Peyer's patch (tissue), 4 donors: Measurements from ENCODE around the gene GEN1. TPM values are rescaled to one million over a fixed set of nuclear protein-coding genes. Genes with fewer than 3 reads are reported as not detected.
A peak's percentile ranks its signal among the peaks of the same experiment; 100 is the strongest.
"Not testable (repeated sequence)": the region's sequence is repeated elsewhere in the genome, so short reads cannot be mapped to it uniquely, and the experiment has no call there.

Source experiments
- DNase-seq, 3 donors: peaks; one replicate each; pipeline ENCODE4 v3.0.0-alpha.2; 2017 to 2019
- H3K27ac ChIP-seq, 4 donors: fragments of 200-600 bp; sonication (generic); one replicate each; pipeline ENCODE4 v1.5.1; 2016 to 2019
- H3K27me3 ChIP-seq, 2 donors: fragments of 200-600 bp; sonication (generic); one replicate each; pipeline ENCODE4 v1.5.1; 2019
- H3K36me3 ChIP-seq, 3 donors: fragments of 200-600 bp; sonication (generic); one replicate each; pipeline ENCODE4 v1.5.1; 2016 to 2019
- H3K4me1 ChIP-seq, 4 donors: fragments of 200-600 bp; sonication (generic); one replicate each; pipeline ENCODE4 v1.5.1; 2016 to 2019
- H3K4me3 ChIP-seq, 4 donors: fragments of 200-600 bp; sonication (generic); 1 replicate in 3 of 4; 2 replicates in 1 of 4; pipeline ENCODE4 v1.5.1; 2016 to 2019; ENCODE audit warnings: mild to moderate bottlenecking in 1 of 4
- H3K9me3 ChIP-seq, 4 donors: fragments of 200-600 bp; sonication (generic); one replicate each; pipeline ENCODE4 v1.5.1; 2016 to 2019; ENCODE audit warnings: mild to moderate bottlenecking in 1 of 4
- POLR2A ChIP-seq, 2 donors: fragments of 450-650 bp; IDR thresholded peaks; one replicate each; pipeline ENCODE4 v1.5.1; 2017; ENCODE audit warnings: antibody characterized with exemption in 2 of 2, mild to moderate bottlenecking in 2 of 2, moderate library complexity in 2 of 2
- total RNA-seq, 4 donors: library from RNA; depleted of rRNA; stranded (reverse); fragments of >200 nt; gene quantifications; one replicate each; pipeline ENCODE4 v1.1.0, GENCODE V29; 2016
- TF ChIP-seq, protein P1 (sequence below), 6 experiments: fragments of 450-650 bp in 4 of 6; fragments of 200-600 bp in 2 of 6; sonication (generic) in 1 of 6; IDR thresholded peaks; one replicate each; pipeline ENCODE4 v1.5.1; 2017 to 2019; ENCODE audit warnings: antibody characterized with exemption in 6 of 6, mild to moderate bottlenecking in 3 of 6, moderate library complexity in 1 of 6

Gene GEN1
- total RNA-seq, 4 donors from 2014 or later, result 16.8 to 40.2 (median 22.2) TPM

DNA sequence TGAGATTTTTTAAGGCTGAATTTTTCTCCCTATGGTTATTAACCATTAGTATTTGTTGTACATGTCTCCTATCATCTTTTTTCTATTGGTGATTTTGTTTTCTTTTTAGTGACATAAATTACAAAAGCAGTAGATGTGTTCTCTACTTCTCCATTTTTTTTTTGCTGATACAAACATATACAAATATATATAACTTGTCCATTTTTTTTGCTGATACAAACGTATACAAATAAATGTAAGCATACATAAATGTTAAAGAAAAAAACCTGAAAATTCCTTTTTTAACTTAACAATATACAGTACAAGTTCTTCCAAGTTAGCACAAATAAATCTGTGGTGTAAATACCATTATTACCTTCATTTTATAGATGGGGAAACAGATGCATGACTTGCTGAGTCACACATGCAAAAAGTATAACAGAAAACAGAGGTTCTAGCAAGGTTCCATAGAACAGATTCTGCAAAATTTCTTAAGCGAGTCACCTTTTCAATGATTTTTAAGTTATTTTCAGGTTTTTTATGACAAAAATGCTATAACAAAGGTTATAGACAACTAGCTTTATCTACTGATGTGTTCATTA is 64.4 kb downstream of the GEN1 start:
- no peak overlapping the region for H3K4me3 ChIP-seq
- no peak for DNase-seq
- H3K36me3 ChIP-seq, result no peaks in the 10 kb centered on the region
- TF ChIP-seq, protein P1, sequence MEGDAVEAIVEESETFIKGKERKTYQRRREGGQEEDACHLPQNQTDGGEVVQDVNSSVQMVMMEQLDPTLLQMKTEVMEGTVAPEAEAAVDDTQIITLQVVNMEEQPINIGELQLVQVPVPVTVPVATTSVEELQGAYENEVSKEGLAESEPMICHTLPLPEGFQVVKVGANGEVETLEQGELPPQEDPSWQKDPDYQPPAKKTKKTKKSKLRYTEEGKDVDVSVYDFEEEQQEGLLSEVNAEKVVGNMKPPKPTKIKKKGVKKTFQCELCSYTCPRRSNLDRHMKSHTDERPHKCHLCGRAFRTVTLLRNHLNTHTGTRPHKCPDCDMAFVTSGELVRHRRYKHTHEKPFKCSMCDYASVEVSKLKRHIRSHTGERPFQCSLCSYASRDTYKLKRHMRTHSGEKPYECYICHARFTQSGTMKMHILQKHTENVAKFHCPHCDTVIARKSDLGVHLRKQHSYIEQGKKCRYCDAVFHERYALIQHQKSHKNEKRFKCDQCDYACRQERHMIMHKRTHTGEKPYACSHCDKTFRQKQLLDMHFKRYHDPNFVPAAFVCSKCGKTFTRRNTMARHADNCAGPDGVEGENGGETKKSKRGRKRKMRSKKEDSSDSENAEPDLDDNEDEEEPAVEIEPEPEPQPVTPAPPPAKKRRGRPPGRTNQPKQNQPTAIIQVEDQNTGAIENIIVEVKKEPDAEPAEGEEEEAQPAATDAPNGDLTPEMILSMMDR (IDR thresholded peaks at IDR 0.05), result no peak
- TF ChIP-seq POLR2A (IDR thresholded peaks at IDR 0.05), result no peak
- H3K4me1 ChIP-seq, result no peaks in the 10 kb centered on the region
- H3K27me3 ChIP-seq, result no peaks in the 10 kb centered on the region
- H3K9me3 ChIP-seq, result no peaks in the 10 kb centered on the region
- no peak overlapping the region for H3K27ac ChIP-seq

DNA sequence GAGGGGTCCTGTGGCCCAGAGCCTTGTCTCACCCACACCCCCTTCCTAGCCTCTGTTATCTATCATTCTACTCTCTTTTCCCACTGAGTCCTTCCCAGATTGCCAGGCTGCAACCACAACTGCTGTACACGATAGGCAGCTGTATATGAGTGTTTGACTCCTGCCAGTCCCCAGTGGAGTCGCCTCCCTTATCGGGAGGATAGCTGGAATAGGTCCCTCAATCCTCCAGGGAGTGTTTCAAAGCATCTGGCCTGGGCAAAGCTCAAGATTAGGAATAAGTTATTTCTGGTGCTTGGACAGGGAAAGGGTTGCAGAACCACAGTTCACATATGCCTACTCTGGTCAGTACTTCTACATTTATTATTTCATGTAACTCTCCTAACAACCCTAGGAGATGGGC is 67.1 kb downstream of the GEN1 start:
- DNase-seq, result no peak
- Histone ChIP-seq H3K36me3 (no peaks in the 10 kb centered on the region), H3K9me3 (no peaks in the 10 kb centered on the region), H3K4me3 (no peak overlapping the region), H3K4me1 (no peaks in the 10 kb centered on the region), H3K27me3 (no peaks in the 10 kb centered on the region), H3K27ac (no peak overlapping the region)
- TF ChIP-seq, protein P1 (IDR thresholded peaks at IDR 0.05), result no peak
- TF ChIP-seq POLR2A (IDR thresholded peaks at IDR 0.05), result no peak

DNA sequence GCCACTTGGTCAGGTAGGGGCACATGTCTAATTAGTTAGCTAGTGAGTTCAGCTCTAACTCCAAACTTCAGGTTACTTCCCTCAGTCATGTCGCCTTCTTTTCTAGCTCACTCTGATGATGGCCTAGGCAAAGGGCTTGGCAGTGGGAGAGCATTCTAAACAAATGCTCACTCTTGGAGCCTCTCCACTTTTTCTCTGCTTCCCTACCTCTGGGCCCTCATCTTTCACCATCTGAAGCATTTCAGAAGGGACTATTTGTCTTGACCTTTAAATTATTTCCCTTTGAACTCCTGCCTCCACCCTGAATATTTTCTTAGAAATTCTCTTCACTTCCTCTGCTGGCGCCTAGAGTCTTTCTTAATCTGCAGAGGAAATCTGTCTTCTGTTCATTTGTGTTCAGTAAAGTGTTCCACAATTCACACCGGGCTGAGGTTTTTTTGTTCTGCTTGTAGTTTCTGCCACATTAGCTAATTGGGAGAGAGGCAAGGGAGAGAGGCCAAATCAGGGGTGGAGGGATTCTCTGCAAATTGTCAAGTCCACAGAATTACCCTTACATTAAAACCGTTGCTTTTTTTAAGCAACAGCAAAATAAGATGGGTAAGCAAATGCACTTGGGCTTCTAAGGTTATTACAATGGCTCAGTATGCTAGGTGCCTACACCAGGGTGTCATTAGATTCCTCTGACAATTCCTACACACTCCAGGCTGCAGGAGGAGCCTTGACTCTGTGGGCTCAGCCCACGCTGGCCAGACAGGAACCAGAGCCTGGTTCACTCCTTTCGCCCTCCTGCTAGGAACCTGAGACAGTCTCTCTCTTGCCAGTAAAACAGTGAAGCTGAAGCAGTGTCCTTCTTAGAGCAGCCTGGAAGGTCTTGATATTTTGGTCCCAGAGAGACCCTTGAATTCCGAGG is 67.9 kb downstream of the GEN1 start:
- DNase-seq, result no peak
- Histone ChIP-seq H3K9me3 (no peaks in the 10 kb centered on the region), H3K36me3 (no peaks in the 10 kb centered on the region), H3K4me3 (no peak overlapping the region), H3K27ac (peak overlapping the region in 1 of 4 donors; percentile 38), H3K27me3 (no peaks in the 10 kb centered on the region), H3K4me1 (no peaks in the 10 kb centered on the region)
- no peak for TF ChIP-seq POLR2A (IDR thresholded peaks at IDR 0.05)
- TF ChIP-seq, protein P1 (IDR thresholded peaks at IDR 0.05), result no peak

DNA sequence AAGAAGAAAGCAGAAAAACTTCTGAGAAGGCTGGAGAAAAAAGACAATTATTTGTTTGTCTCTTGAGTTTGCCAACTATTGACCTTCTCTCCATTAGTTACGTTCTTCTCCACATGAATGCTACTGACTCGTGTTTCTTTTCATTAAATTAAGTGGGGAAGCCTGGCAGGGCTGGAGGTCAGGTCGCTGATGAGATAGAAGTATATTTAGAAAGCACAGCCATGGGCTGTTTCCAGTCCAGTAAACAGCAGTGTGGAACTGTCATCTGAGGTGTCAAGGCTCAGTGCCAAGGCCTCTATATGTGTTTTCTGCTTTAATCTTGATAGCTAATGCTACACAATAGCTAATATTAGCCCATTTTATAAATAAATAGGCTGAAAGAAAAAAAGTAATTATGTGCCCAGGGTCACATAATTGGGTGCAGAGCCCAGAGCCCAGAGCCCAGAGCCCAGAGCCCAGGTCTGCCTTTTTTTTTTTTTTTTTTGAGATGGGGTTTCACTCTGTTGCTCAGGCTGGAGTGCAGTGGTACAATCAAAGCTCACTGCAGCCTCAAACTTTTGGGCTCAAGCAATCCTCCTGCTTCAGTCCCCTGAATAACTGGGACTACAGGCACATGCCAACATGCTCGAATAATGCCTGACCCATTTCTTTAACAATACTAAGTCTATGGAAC is 68.6 kb downstream of the GEN1 start:
- TF ChIP-seq, protein P1 (IDR thresholded peaks at IDR 0.05), result no peak
- no peak for TF ChIP-seq POLR2A (IDR thresholded peaks at IDR 0.05)
- Histone ChIP-seq H3K36me3 (no peaks in the 10 kb centered on the region), H3K9me3 (no peaks in the 10 kb centered on the region), H3K4me1 (no peaks in the 10 kb centered on the region), H3K27me3 (no peaks in the 10 kb centered on the region), H3K4me3 (no peak overlapping the region), H3K27ac (no peak overlapping the region)
- no peak for DNase-seq

DNA sequence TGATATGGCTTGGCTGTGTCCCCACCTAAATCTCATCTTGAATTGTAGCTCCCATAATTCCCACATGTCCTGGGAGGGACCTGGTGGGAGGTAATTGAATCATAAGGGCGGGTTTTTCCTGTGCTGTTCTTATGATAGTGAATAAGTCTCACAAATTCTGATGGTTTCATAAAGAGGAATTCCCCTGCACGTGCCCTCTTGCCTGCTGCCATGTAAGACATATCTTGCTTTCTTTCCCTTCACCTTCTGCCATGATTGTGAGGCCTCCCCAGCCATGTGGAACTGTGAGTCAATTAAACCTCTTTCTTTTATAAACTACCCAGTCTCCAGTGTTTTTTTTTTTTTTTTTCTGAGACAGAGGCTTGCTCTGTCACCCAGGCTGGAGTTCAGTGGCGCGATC is 69.7 kb downstream of the GEN1 start:
- H3K36me3 ChIP-seq, DNase-seq, H3K27me3 ChIP-seq, H3K4me3 ChIP-seq, H3K4me1 ChIP-seq, H3K9me3 ChIP-seq, H3K27ac ChIP-seq: not testable (repeated sequence)

DNA sequence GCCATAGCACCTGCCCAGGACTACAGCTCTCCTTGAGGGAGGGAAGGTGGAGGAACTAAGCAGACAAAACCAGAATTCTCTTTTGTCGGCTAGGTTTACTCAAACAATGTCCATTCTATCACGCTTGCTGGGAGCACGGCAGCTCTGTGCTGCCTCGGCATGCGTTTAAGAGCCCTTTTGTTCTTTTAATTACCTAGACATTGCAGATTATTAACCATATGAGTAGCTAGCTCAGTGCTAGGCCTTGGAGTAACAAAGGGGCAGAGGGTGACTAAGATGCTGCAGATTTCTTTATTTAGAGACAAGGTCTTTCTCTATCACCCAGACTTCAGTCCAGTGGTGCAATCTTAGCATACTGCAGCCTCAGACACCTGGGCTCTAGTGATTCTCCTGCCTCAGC is 73.4 kb downstream of the GEN1 start:
- TF ChIP-seq POLR2A (IDR thresholded peaks at IDR 0.05), result no peak
- TF ChIP-seq, protein P1 (IDR thresholded peaks at IDR 0.05), result no peak
- peaks cover 0 to 5% (median 2%) of the 10 kb centered on the region in 4 donors for H3K4me1 ChIP-seq
- H3K9me3 ChIP-seq, result no peaks in the 10 kb centered on the region
- H3K36me3 ChIP-seq, result no peaks in the 10 kb centered on the region
- no peak overlapping the region for H3K27ac ChIP-seq
- no peak for DNase-seq
- no peak overlapping the region for H3K4me3 ChIP-seq
- H3K27me3 ChIP-seq, result no peaks in the 10 kb centered on the region
